K562 (cell line): ENCODE measurements around the gene EPS8.

Source experiments
- CHD2 ChIP-seq: IDR thresholded peaks from 2 replicates; pipeline ENCODE4 v1.6.1; 2011; ENCODE audit warnings: low read depth, low read length
- ETV6 ChIP-seq, 3 experiments: fragments of 150-350 bp in 1 of 3; sonication (generic) in 1 of 3; formaldehyde crosslinking in 1 of 3; IDR thresholded peaks; 2 replicates each; pipeline versions ENCODE4 v1.6.1 to v1.8.0; 2014 to 2022; ENCODE audit warnings: borderline replicate concordance in 2 of 3, low read depth in 2 of 3, antibody characterized with exemption in 1 of 3, low read length in 1 of 3, mild to moderate bottlenecking in 1 of 3, missing genetic modification reagents in 1 of 3
- MAX ChIP-seq: sonication (generic); formaldehyde crosslinking; IDR thresholded peaks from 2 replicates; pipeline ENCODE4 v1.9.0; 2022; ENCODE audit warnings: mild to moderate bottlenecking, missing genetic modification reagents
- MYC ChIP-seq, 2 experiments: fragments of 250-450 bp in 1 of 2; sonication (Bioruptor Pico) in 1 of 2; IDR thresholded peaks; 2 replicates each; pipeline versions ENCODE4 v1.5.1 to v1.6.1; 2012 to 2021; ENCODE audit warnings: low read depth in 2 of 2, borderline replicate concordance in 1 of 2, improper control_type of control experiment in 1 of 2, low read length in 1 of 2, mild to moderate bottlenecking in 1 of 2, moderate library complexity in 1 of 2
- POLR2A ChIP-seq: fragments of 450-650 bp; conservative IDR thresholded peaks from 2 replicates; pipeline ENCODE4 v1.6.1; 2016
- SMAD2 ChIP-seq: fragments of 150-350 bp; IDR thresholded peaks from 2 replicates; pipeline ENCODE4 v1.6.1; 2014; ENCODE audit warnings: low read depth, mild to moderate bottlenecking, low read length
- SP1 ChIP-seq: sonication (generic); formaldehyde crosslinking; IDR thresholded peaks from 2 replicates; pipeline ENCODE4 v1.8.1; 2022; ENCODE audit warnings: mild to moderate bottlenecking, missing genetic modification reagents
- TF ChIP-seq, protein P1 (sequence below), 3 experiments: IDR thresholded peaks in 2 of 3; conservative IDR thresholded peaks in 1 of 3; 2 replicates each; pipeline ENCODE4 v1.5.1; 2011 to 2012; ENCODE audit warnings: low read length in 3 of 3, mild to moderate bottlenecking in 3 of 3, control low read depth in 2 of 3, improper control_type of control experiment in 1 of 3, inconsistent platforms in 1 of 3, low read depth in 1 of 3, mixed read lengths in 1 of 3, moderate library complexity in 1 of 3; ENCODE audit not compliant: insufficient read depth in 2 of 3
- TF ChIP-seq, protein P2 (sequence below): IDR thresholded peaks from 2 replicates; pipeline ENCODE4 v1.6.1; 2016; ENCODE audit warnings: missing genetic modification characterization, missing compliant biosample characterization

GRCh38 chr12:15601210-15601800 is 187.9 kb downstream of the EPS8 start:
- TF ChIP-seq SP1 (CRISPR knock-in tag) (no peak), SMAD2 (no peak), POLR2A (no peak), MAX (no peak), MYC (IDR thresholded peaks at IDR 0.05; ENCODE audit: low read depth, low read length) (no peak), MYC (CRISPR knock-in tag; IDR thresholded peaks at IDR 0.05; ENCODE audit: borderline replicate concordance, low read depth) (no peak), CHD2 (no peak), ETV6 (IDR thresholded peaks at IDR 0.05; ENCODE audit: borderline replicate concordance in 1 of 2, low read depth in 2 of 2, low read length in 1 of 2) (no peak), ETV6 (CRISPR knock-in tag; IDR thresholded peaks at IDR 0.05; ENCODE audit: borderline replicate concordance) (no peak)
- TF ChIP-seq, protein P1, sequence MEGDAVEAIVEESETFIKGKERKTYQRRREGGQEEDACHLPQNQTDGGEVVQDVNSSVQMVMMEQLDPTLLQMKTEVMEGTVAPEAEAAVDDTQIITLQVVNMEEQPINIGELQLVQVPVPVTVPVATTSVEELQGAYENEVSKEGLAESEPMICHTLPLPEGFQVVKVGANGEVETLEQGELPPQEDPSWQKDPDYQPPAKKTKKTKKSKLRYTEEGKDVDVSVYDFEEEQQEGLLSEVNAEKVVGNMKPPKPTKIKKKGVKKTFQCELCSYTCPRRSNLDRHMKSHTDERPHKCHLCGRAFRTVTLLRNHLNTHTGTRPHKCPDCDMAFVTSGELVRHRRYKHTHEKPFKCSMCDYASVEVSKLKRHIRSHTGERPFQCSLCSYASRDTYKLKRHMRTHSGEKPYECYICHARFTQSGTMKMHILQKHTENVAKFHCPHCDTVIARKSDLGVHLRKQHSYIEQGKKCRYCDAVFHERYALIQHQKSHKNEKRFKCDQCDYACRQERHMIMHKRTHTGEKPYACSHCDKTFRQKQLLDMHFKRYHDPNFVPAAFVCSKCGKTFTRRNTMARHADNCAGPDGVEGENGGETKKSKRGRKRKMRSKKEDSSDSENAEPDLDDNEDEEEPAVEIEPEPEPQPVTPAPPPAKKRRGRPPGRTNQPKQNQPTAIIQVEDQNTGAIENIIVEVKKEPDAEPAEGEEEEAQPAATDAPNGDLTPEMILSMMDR (IDR thresholded peaks at IDR 0.05 in 2 of 3, conservative IDR thresholded peaks at IDR 0.05 in 1 of 3; ENCODE audit: insufficient read depth in 2 of 3, low read depth in 1 of 3, low read length in 3 of 3), result no peak
- TF ChIP-seq, protein P2, sequence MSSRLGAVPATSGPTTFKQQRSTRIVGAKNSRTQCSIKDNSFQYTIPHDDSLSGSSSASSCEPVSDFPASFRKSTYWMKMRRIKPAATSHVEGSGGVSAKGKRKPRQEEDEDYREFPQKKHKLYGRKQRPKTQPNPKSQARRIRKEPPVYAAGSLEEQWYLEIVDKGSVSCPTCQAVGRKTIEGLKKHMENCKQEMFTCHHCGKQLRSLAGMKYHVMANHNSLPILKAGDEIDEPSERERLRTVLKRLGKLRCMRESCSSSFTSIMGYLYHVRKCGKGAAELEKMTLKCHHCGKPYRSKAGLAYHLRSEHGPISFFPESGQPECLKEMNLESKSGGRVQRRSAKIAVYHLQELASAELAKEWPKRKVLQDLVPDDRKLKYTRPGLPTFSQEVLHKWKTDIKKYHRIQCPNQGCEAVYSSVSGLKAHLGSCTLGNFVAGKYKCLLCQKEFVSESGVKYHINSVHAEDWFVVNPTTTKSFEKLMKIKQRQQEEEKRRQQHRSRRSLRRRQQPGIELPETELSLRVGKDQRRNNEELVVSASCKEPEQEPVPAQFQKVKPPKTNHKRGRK (tag), result no peak
